ENCODE data around the gene PVALB.

DNA sequence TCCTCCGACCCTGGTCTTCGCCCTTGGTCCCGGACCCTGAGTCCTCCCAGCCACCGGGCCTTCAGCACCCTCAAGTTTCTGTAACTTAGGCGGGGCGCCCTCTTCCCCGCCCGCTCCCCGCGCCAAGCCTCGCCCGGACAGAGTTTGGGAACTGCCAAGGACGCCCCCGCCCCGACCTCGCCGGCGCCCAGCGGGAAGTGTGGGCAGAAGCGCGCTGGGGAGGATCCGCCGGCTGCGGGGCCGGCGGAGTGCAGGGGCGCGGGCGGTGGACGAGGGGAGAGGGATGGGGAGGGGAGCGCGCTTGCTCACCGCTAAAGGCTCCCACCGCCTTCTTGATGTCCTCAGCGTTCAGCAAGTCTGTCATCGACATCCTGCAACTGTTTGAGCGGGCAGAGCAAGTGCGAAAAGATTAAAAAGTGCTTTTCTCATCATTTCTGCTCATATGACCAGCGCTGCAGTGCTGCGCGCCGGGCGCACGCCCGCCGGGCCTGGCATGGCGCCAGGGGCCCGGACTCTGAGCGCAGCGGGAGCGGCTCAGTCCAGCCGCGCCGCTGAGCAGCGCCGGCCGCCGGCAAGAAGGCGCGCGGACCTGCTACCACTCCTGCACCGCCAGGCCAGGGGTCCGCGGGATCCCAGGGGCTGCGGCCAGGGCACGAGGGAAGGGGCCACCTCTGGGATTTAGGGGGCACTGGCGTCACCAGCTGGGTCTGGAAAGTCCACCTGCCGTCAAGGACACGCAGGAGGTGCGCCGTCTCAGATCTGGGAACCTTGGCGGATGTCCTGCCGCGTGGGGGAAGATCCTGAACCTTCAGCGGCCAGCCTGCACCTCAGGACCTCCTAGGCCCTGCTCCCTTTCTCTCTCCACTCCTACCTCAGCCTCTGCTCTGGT, at the start of gene PVALB:
- TF ChIP-seq, protein P1, sequence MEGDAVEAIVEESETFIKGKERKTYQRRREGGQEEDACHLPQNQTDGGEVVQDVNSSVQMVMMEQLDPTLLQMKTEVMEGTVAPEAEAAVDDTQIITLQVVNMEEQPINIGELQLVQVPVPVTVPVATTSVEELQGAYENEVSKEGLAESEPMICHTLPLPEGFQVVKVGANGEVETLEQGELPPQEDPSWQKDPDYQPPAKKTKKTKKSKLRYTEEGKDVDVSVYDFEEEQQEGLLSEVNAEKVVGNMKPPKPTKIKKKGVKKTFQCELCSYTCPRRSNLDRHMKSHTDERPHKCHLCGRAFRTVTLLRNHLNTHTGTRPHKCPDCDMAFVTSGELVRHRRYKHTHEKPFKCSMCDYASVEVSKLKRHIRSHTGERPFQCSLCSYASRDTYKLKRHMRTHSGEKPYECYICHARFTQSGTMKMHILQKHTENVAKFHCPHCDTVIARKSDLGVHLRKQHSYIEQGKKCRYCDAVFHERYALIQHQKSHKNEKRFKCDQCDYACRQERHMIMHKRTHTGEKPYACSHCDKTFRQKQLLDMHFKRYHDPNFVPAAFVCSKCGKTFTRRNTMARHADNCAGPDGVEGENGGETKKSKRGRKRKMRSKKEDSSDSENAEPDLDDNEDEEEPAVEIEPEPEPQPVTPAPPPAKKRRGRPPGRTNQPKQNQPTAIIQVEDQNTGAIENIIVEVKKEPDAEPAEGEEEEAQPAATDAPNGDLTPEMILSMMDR (conservative IDR thresholded peaks at IDR 0.05; ENCODE audit: low read depth, low read length): no peak
- no peak for TF ChIP-seq SMC3 (IDR thresholded peaks at IDR 0.05; ENCODE audit: low read depth, low read length)
- TF ChIP-seq FOS (IDR thresholded peaks at IDR 0.05; ENCODE audit: low read depth, low read length): no peak
- TF ChIP-seq RFX5 (IDR thresholded peaks at IDR 0.05; ENCODE audit: low read depth, low read length): no peak
- TF ChIP-seq RAD21 (IDR thresholded peaks at IDR 0.05; ENCODE audit: low read length): no peak
- TF ChIP-seq POLR2A (IDR thresholded peaks at IDR 0.05; ENCODE audit: low read depth, low read length): no peak
- TF ChIP-seq MAFK (IDR thresholded peaks at IDR 0.05; ENCODE audit: low read depth, low read length): 0 out of 2 replicates have a peak, but pooled peaks have one; percentile 1
- TF ChIP-seq CEBPB (IDR thresholded peaks at IDR 0.05; ENCODE audit: low read depth, low read length): no peak
- no peak for TF ChIP-seq CHD1 (IDR thresholded peaks at IDR 0.05; ENCODE audit: low read depth, low read length)
- no peak for TF ChIP-seq RCOR1 (IDR thresholded peaks at IDR 0.05; ENCODE audit: insufficient replicate concordance, low read length)
- TF ChIP-seq, protein P2, sequence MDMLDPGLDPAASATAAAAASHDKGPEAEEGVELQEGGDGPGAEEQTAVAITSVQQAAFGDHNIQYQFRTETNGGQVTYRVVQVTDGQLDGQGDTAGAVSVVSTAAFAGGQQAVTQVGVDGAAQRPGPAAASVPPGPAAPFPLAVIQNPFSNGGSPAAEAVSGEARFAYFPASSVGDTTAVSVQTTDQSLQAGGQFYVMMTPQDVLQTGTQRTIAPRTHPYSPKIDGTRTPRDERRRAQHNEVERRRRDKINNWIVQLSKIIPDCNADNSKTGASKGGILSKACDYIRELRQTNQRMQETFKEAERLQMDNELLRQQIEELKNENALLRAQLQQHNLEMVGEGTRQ (IDR thresholded peaks at IDR 0.05; ENCODE audit: low read depth, low read length): no peak
